ENCODE measurements around the gene ATIC.
"Not testable (repeated sequence)": the region's sequence is repeated elsewhere in the genome, so short reads cannot be mapped to it uniquely, and the experiment has no call there.

ATIC gene

GRCh38 chr2:215316336-215316735 is 4.5 kb downstream of the ATIC start:
- DNase-seq: no peak

- DNase-seq: no peak
These were observed 7.6 kb downstream of the ATIC start for GRCh38 chr2:215319500-215319899.

GRCh38 chr2:215320102-215320501 is 8.2 kb downstream of the ATIC start:
- DNase-seq: no peak

GRCh38 chr2:215320679-215321078 is 8.8 kb downstream of the ATIC start:
- DNase-seq: no peak

GRCh38 chr2:215324811-215325210 is 13.0 kb downstream of the ATIC start:
- no peak for DNase-seq

GRCh38 chr2:215328066-215328465 is 16.2 kb downstream of the ATIC start:
- DNase-seq: no peak

GRCh38 chr2:215332872-215333595 is 21.2 kb downstream of the ATIC start:
- DNase-seq: no peak

- no peak for DNase-seq
These were observed 27.2 kb downstream of the ATIC start for GRCh38 chr2:215338883-215339679.

- DNase-seq: no peak
These were observed 36.0 kb downstream of the ATIC start for GRCh38 chr2:215347878-215348277.

- no peak for DNase-seq
These were observed 40.7 kb downstream of the ATIC start for GRCh38 chr2:215352602-215353001.

GRCh38 chr2:215354771-215355695 is 43.2 kb downstream of the ATIC start:
- DNase-seq: no peak

GRCh38 chr2:215355801-215356200 is 43.9 kb downstream of the ATIC start:
- no peak for DNase-seq

- no peak for DNase-seq
These were observed 44.6 kb downstream of the ATIC start for GRCh38 chr2:215356334-215356947.

- no peak for DNase-seq
These were observed 45.1 kb downstream of the ATIC start for GRCh38 chr2:215356948-215357461.

GRCh38 chr2:215357660-215358059 is 45.8 kb downstream of the ATIC start:
- DNase-seq: no peak

GRCh38 chr2:215358312-215358845 is 46.5 kb downstream of the ATIC start:
- DNase-seq: no peak

- no peak for DNase-seq
These were observed 47.2 kb downstream of the ATIC start for GRCh38 chr2:215358891-215359575.

- DNase-seq: no peak
These were observed 47.7 kb downstream of the ATIC start for GRCh38 chr2:215359576-215359922.

- not testable (repeated sequence) for DNase-seq
These were observed 48.2 kb downstream of the ATIC start for GRCh38 chr2:215360059-215360458.

- no peak for DNase-seq
These were observed 48.7 kb downstream of the ATIC start for GRCh38 chr2:215360596-215360995.

GRCh38 chr2:215361211-215361875 is 49.5 kb downstream of the ATIC start:
- no peak for DNase-seq
